ENCODE data around the gene GMPS. TPM values are rescaled to one million over a fixed set of nuclear protein-coding genes. Genes with fewer than 3 reads are reported as not detected.
"Not testable (repeated sequence)": the region's sequence is repeated elsewhere in the genome, so short reads cannot be mapped to it uniquely, and the experiment has no call there.

GMPS gene
- total and polyA plus RNA-seq, 2 of the 13 experiments (the other 11 are each of a cell fraction or from before 2014, with no cell fraction given), result 29.6 to 85.5 TPM

GRCh38 chr3:155847993-155848392 is 22.5 kb upstream of the GMPS start:
- no peak for TF ChIP-seq ZMAT5 (CRISPR knock-in tag; IDR thresholded peaks at IDR 0.05; ENCODE audit: borderline replicate concordance, low read depth)
- TF ChIP-seq ZNF121 (CRISPR knock-in tag; IDR thresholded peaks at IDR 0.05), result peak; percentile 92
- no peak overlapping the region; the same call in 1 of the 2 replicates for H3K4me2 ChIP-seq (ENCODE audit: low read depth, low read length)
- no peak overlapping the region for H2AFZ ChIP-seq (ENCODE audit: low read length)
- FAIRE-seq (no peak), ATAC-seq (no peak), DNase-seq (ENCODE audit: low spot score) (no peak)
- H3K4me3 ChIP-seq (replicated peaks in 1 of 3; ENCODE audit: insufficient read depth in 1 of 3, low read depth in 2 of 3, low read length in 3 of 3), result no peak overlapping the region
- 65% methylated on average over 3 of the region's 3 CpGs for WGBS (ENCODE audit: low lambda C conversion rate)
- no peak overlapping the region for H3K9ac ChIP-seq (ENCODE audit: insufficient read depth, low read depth, low read length)
- no TSS peak for BruUV-seq (replicated peaks)
- no peaks in the 10 kb centered on the region; a peak in 2 of 5 replicates for H3K36me3 ChIP-seq (replicated peaks in 1 of 2; ENCODE audit: control insufficient read depth in 1 of 2, insufficient read depth in 2 of 2, low read length in 2 of 2)
- intact Hi-C loops (cut with micrococcal nuclease; ENCODE audit: unreplicated experiment) (no loop called here), in situ Hi-C loops (cut with HindIII; ENCODE audit: extremely low pct_ligation_motif_present, low pct_unique_long_range_greater_than_20kb) (no loop called here)
- H3K4me1 ChIP-seq (ENCODE audit: insufficient read depth, low read length), result peaks cover 48% of the 10 kb centered on the region
- no peaks in the 10 kb centered on the region; a peak in 1 of 5 replicates for H3K27me3 ChIP-seq (ENCODE audit: control insufficient read depth in 1 of 2, insufficient read depth in 2 of 2, low read length in 2 of 2)
- no peaks in the 10 kb centered on the region for H3K9me3 ChIP-seq (ENCODE audit: low read length)
- H4K20me1 ChIP-seq (ENCODE audit: insufficient read depth, low read length), result peaks cover 6% of the 10 kb centered on the region; the same call in 1 of the 2 replicates
- H3K79me2 ChIP-seq (ENCODE audit: insufficient read depth, low read length), result peaks cover 48% of the 10 kb centered on the region
- ChIA-PET CTCF (ENCODE audit: low intra/inter-chr PET ratio, low total read pairs) (no interaction called here), POLR2A (no interaction called here)
- no peak overlapping the region for H3K27ac ChIP-seq (ENCODE audit: extremely low read length, insufficient read depth, low read length)

- Histone ChIP-seq H3K4me1 (ENCODE audit: insufficient read depth, low read length) (peaks cover 48% of the 10 kb centered on the region), H3K79me2 (ENCODE audit: insufficient read depth, low read length) (peaks cover 55% of the 10 kb centered on the region)
- DNase-seq (ENCODE audit: low spot score); H2AFZ ChIP-seq (ENCODE audit: low read length); H3K4me2 ChIP-seq (ENCODE audit: low read depth, low read length); H3K36me3 ChIP-seq (replicated peaks in 1 of 2; ENCODE audit: control insufficient read depth in 1 of 2, insufficient read depth in 2 of 2, low read length in 2 of 2); CTCF ChIA-PET (ENCODE audit: low intra/inter-chr PET ratio, low total read pairs); in situ Hi-C loops (cut with HindIII; ENCODE audit: extremely low pct_ligation_motif_present, low pct_unique_long_range_greater_than_20kb); BruUV-seq (replicated peaks); FAIRE-seq; H4K20me1 ChIP-seq (ENCODE audit: insufficient read depth, low read length); ATAC-seq; H3K9me3 ChIP-seq (ENCODE audit: low read length); H3K9ac ChIP-seq (ENCODE audit: insufficient read depth, low read depth, low read length); intact Hi-C loops (cut with micrococcal nuclease; ENCODE audit: unreplicated experiment); H3K4me3 ChIP-seq (replicated peaks in 1 of 3; ENCODE audit: insufficient read depth in 1 of 3, low read depth in 2 of 3, low read length in 3 of 3); H3K27me3 ChIP-seq (ENCODE audit: control insufficient read depth in 1 of 2, insufficient read depth in 2 of 2, low read length in 2 of 2); H3K27ac ChIP-seq (ENCODE audit: extremely low read length, insufficient read depth, low read length): not testable (repeated sequence)
- peak; percentile 51; the same call in 1 of the 2 replicates for TF ChIP-seq ZNF362 (CRISPR knock-in tag; IDR thresholded peaks at IDR 0.05; ENCODE audit: borderline replicate concordance)
- 74% methylated on average over 3 of the region's 3 CpGs for WGBS (ENCODE audit: low lambda C conversion rate)
- POLR2A ChIA-PET, result interaction anchor here (1.1 kb wide), 1 partner anchor 44 kb away, joined by 4 read pairs; no protein-coding TSS in a partner anchor
These were observed 21.0 kb upstream of the GMPS start for GRCh38 chr3:155849404-155849803.
